RWPE1 (cell line): ENCODE results near the gene ASPDH.

Experiments
- CTCF ChIA-PET: fragments of 350-600 bp; sonication (Branson Sonifier 250); formaldehyde crosslinking; extraction: SDS; loops from one replicate; lab custom pipeline; 2021; lab: Yijun Ruan, JAX
- POLR2A ChIA-PET: fragments of 400-600 bp; formaldehyde crosslinking; extraction: SDS; loops from one replicate; lab custom pipeline; 2020; ENCODE audit warnings: antibody characterized with exemption; ENCODE audit not compliant: low non-redundant PET; lab: Yijun Ruan, JAX
- DNase-seq: peaks from one replicate; pipeline ENCODE4 v3.0.0; 2012; ENCODE audit warnings: low spot score
- H3K27ac ChIP-seq: fragments of 450-650 bp; 2 replicates; pipeline ENCODE4 v1.5.1; 2017
- TF ChIP-seq, protein P1 (sequence below): fragments of 450-650 bp; conservative IDR thresholded peaks from 2 replicates; pipeline ENCODE4 v1.5.1; 2017; ENCODE audit warnings: low read depth, mild to moderate bottlenecking

ASPDH gene

GRCh38 chr19:50500060-50500752, 13.5 kb downstream of the ASPDH start:
- ChIA-PET POLR2A (no interaction called here), CTCF (no interaction called here)
- TF ChIP-seq, protein P1, sequence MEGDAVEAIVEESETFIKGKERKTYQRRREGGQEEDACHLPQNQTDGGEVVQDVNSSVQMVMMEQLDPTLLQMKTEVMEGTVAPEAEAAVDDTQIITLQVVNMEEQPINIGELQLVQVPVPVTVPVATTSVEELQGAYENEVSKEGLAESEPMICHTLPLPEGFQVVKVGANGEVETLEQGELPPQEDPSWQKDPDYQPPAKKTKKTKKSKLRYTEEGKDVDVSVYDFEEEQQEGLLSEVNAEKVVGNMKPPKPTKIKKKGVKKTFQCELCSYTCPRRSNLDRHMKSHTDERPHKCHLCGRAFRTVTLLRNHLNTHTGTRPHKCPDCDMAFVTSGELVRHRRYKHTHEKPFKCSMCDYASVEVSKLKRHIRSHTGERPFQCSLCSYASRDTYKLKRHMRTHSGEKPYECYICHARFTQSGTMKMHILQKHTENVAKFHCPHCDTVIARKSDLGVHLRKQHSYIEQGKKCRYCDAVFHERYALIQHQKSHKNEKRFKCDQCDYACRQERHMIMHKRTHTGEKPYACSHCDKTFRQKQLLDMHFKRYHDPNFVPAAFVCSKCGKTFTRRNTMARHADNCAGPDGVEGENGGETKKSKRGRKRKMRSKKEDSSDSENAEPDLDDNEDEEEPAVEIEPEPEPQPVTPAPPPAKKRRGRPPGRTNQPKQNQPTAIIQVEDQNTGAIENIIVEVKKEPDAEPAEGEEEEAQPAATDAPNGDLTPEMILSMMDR = no peak
- H3K27ac ChIP-seq = no peak overlapping the region
- DNase-seq = no peak

GRCh38 chr19:50498219-50499056, 15.3 kb downstream of the ASPDH start:
- H3K27ac ChIP-seq = no peak overlapping the region
- TF ChIP-seq, protein P1 = no peak
- POLR2A ChIA-PET = no interaction called here
- no peak for DNase-seq
- CTCF ChIA-PET = no interaction called here

- H3K27ac ChIP-seq = no peak overlapping the region
- POLR2A ChIA-PET = no interaction called here
- TF ChIP-seq, protein P1 = no peak
- DNase-seq = no peak
- CTCF ChIA-PET = interaction anchor here (0.6 kb wide), 2 partner anchors 228 to 950 kb away, joined by 3 to 6 read pairs; no protein-coding TSS in a partner anchor
These were observed 16.7 kb downstream of the ASPDH start for GRCh38 chr19:50497022-50497405.

DNA sequence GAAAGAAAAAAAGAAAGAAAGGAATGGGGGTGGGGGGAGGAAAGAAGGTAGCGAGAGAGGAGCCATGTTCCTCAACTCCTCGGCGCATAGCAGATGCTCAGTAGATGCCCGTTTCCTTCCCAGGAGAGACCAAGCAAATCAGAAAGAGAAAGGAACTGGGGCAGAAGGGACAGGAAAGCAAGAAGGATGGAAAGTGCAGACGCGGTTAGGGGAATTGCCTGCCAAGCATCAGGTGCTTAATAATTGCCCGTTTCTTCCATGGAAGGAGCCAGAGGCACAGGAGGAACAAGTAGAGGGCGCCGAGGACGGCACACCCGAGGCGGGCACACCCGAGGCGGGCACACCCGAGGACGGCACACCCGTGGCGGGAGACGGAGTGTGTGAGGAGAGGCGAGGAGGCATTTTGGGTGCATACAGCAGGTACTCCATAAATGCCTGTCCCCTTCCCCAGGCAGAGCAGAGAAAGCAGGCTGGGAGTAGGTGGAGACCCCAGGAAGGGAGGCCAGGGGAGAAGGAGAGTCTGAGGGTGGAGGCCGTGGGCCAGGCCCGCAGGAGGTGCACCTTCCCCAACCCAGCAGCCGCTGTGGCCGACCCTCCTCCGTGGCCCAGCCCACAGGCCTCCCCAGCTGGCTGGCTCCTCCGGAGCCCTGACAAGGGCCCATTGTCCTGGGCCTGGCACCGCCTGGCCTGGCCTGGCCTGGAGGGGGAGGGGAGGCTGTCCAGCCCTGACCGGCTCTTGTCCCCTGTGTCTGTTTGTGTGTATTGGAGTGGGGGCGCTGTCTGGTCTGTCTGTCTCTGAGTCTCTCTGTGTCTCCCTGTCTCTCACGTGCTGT, 17.3 kb downstream of the ASPDH start:
- ChIA-PET POLR2A (no interaction called here), CTCF (interaction anchor here (0.6 kb wide), 2 partner anchors 228 to 950 kb away, joined by 3 to 6 read pairs; no protein-coding TSS in a partner anchor)
- no peak overlapping the region for H3K27ac ChIP-seq
- no peak for DNase-seq
- TF ChIP-seq, protein P1 = no peak

DNA sequence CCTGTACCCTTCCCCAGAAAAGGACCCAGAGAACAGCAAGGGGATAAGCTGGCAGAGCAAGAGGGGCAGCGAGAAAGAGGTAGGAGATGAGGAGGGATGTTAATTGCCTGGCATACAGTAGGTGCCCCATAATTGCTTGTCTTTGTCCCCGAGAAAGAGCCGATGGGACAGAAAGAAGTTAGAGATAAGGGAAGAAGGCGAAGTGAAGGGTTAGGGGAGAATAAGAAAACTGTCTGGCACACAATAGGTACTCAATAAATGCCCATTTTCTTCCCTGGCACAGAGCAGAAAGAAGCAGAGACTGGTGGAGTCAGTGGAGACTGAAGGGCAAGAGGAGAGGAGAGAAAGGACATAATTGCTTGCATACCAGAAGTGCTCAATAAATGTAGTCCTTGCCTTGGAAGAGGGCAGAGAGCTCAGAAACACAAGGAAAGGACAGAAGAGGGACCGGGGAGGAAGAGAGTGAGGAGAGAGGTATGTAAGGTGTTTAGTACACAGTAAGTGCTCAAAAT, 18.6 kb downstream of the ASPDH start:
- TF ChIP-seq, protein P1 = no peak
- no peak for DNase-seq
- ChIA-PET CTCF (no interaction called here), POLR2A (no interaction called here)
- no peak overlapping the region for H3K27ac ChIP-seq
